HG03521 (cell line): ENCODE measurements around the gene GH2.
A peak's percentile ranks its signal among the peaks of the same experiment; 100 is the strongest.

ENCODE experiments used
- ATAC-seq: cut with Tn5 transposase; IDR thresholded peaks from one replicate; pipeline ENCODE4 v1.9.1; 2021; ENCODE audit warnings: mild to moderate bottlenecking, moderate library complexity; ENCODE audit not compliant: unreplicated experiment

GH2 gene

GRCh38 chr17:63842540-63843386 is 39.0 kb downstream of the GH2 start, which contains the start of gene SMARCD2:
SMARCD2 (minus strand) TSS chr17:63842685; CDS start chr17:63842674, 11 bp downstream.
- peak; percentile 79 for ATAC-seq

- peak; percentile 29 for ATAC-seq
Measured at GRCh38 chr17:63842173-63842539, 39.6 kb downstream of the GH2 start.

- ATAC-seq = no peak
Measured at GRCh38 chr17:63841350-63842172, 40.2 kb downstream of the GH2 start.

- no peak for ATAC-seq
Measured at GRCh38 chr17:63840591-63841349, 41.0 kb downstream of the GH2 start.

- no peak for ATAC-seq
Measured at GRCh38 chr17:63838631-63839171, 43.0 kb downstream of the GH2 start.

- ATAC-seq = no peak
Measured at GRCh38 chr17:63837962-63838600, 43.7 kb downstream of the GH2 start.

- no peak for ATAC-seq
Measured at GRCh38 chr17:63837480-63837879, 44.3 kb downstream of the GH2 start.

GRCh38 chr17:63836811-63837210 is 44.9 kb downstream of the GH2 start:
- no peak for ATAC-seq

- ATAC-seq = no peak
Measured at GRCh38 chr17:63835167-63835720, 46.5 kb downstream of the GH2 start.

- ATAC-seq = peak; percentile 40
Measured at GRCh38 chr17:63834431-63835166, 47.1 kb downstream of the GH2 start.

- ATAC-seq = no peak
Measured at GRCh38 chr17:63833741-63834373, 47.9 kb downstream of the GH2 start.

GRCh38 chr17:63833026-63833740 is 48.6 kb downstream of the GH2 start:
- ATAC-seq = no peak

GRCh38 chr17:63832455-63832854 is 49.3 kb downstream of the GH2 start:
- no peak for ATAC-seq

- ATAC-seq = no peak
Measured at GRCh38 chr17:63832014-63832413, 49.7 kb downstream of the GH2 start.

GRCh38 chr17:63831505-63831904 is 50.2 kb downstream of the GH2 start:
- no peak for ATAC-seq

GRCh38 chr17:63830904-63831491 is 50.7 kb downstream of the GH2 start:
- no peak for ATAC-seq

- ATAC-seq = no peak
Measured at GRCh38 chr17:63830278-63830677, 51.5 kb downstream of the GH2 start.
